ENCODE results near the gene MEIS2. TPM values are rescaled to one million over a fixed set of nuclear protein-coding genes. Genes with fewer than 3 reads are reported as not detected.
A peak's percentile ranks its signal among the peaks of the same experiment; 100 is the strongest.

The MEIS2 gene
- total RNA-seq, 4 donors from 2014 or later: 28.3 to 87.5 (median 42.2) TPM

DNA sequence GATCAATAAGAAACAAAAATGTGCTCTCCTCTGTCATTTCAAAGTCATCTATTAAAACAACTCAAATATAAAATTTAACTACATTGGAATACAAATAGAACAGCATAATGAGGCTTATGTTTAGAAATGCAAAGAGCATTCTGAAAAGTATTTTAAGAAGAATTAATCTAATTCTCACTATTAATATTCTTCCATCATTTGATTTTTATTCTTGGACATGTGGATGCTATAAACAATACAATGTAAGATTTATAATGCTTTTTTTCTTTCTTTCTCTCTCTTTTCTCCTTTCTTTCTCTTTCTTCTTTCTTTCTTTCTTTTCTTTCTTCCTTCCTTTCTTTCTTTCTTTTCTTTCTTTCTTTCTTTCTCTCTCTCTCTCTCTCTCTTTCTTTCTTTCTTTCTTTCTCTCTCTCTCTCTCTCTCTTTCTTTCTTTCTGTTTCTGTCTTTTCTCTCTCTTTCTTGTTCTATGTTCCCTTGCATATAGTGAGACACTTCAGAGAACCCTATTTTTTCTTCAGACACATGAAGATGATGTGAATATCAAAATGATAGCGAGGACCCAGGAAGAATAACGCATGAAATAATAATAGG is 32.6 kb upstream of the MEIS2 start:
- no peak for ATAC-seq (ENCODE audit: low FRiP score)
- TF ChIP-seq, protein P1, sequence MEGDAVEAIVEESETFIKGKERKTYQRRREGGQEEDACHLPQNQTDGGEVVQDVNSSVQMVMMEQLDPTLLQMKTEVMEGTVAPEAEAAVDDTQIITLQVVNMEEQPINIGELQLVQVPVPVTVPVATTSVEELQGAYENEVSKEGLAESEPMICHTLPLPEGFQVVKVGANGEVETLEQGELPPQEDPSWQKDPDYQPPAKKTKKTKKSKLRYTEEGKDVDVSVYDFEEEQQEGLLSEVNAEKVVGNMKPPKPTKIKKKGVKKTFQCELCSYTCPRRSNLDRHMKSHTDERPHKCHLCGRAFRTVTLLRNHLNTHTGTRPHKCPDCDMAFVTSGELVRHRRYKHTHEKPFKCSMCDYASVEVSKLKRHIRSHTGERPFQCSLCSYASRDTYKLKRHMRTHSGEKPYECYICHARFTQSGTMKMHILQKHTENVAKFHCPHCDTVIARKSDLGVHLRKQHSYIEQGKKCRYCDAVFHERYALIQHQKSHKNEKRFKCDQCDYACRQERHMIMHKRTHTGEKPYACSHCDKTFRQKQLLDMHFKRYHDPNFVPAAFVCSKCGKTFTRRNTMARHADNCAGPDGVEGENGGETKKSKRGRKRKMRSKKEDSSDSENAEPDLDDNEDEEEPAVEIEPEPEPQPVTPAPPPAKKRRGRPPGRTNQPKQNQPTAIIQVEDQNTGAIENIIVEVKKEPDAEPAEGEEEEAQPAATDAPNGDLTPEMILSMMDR (IDR thresholded peaks at IDR 0.05): no peak
- DNase-seq (ENCODE audit: low spot score): no peak

DNA sequence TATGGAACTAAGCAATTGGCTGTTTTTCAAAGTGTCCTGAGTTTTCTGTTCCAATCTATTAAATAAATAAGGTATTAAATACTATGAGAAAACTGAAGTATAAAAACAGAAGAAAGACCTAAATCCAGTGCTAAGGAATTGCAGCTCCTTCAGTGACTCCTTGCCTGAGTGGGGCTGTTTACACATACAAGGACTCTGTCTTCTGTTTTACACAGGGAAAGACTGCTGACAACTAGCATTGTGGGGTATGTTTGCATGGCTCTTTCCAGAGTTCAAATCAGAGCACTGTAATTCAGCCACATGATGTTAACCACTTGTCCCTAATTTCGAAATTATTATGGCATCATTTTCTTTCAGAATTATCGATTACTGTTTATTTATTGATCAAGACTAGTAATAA is 31.3 kb upstream of the MEIS2 start:
- ATAC-seq (ENCODE audit: low FRiP score): no peak

DNA sequence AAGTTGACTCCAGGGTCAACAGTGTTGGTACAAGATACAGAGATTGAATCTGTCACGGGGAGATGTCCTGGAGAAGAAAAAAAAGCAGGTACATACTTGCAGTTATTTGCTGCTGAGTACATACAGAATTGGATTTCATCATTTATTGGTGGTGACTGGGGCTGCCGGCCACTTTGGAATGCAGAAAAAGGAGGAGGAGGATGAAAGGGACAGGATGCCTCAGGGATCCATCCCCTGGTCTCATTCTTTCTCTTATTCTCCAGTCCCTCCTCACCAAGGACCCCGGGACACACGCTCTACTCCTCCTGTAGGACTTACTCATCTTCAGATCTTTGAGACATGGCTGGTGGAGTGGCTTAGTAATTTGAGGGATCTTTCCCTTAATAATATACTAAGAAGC is 30.0 kb upstream of the MEIS2 start:
- DNase-seq (ENCODE audit: low spot score) (no peak), ATAC-seq (ENCODE audit: low FRiP score) (no peak)
- TF ChIP-seq, protein P1 (IDR thresholded peaks at IDR 0.05): no peak

More for the DNA sequence above, 31.3 kb upstream of the MEIS2 start:
- TF ChIP-seq, protein P1 (IDR thresholded peaks at IDR 0.05): no peak
- DNase-seq (ENCODE audit: low spot score): no peak

DNA sequence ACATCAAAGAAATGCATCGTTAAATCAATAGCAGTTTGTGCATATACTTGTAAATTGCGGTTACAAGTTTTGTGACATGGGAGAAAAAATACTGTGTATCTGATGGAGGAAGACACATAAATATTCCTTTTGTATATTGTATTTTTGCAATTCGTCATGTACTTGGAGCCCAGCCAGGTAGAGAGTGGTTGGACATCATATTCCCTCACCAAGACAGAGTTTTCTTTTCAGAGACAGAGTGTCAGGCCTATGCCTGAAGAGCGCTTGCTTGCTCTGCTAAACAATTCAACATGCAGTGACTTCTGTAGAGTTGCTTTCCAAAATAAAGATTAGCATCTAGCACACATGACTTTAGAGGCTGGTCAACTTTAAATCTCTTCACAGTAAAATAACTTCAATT is 24.8 kb upstream of the MEIS2 start:
- DNase-seq (ENCODE audit: low spot score) (no peak), ATAC-seq (ENCODE audit: low FRiP score) (no peak)
- TF ChIP-seq, protein P1 (IDR thresholded peaks at IDR 0.05): no peak

DNA sequence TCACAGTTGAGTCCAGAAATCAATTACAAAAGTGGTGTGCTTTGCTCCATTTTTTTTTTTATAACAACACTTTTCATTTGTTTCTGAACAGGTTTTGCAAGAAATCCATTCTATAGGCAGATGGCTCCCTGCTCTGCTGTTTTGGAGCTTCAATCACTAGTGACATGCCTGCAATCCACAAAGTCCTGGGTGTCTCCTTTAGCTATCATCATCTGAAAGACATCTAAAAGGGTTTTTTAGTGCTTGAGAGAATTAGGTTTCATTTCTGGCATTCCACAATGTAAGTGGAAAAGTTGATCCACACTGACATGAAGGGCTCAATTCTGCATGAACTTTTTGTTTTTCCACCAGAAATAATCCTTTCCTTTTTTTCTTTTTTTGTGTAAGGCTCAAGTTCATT is 24.0 kb upstream of the MEIS2 start:
- TF ChIP-seq, protein P1 (IDR thresholded peaks at IDR 0.05): no peak
- DNase-seq (ENCODE audit: low spot score) (no peak), ATAC-seq (ENCODE audit: low FRiP score) (no peak)

DNA sequence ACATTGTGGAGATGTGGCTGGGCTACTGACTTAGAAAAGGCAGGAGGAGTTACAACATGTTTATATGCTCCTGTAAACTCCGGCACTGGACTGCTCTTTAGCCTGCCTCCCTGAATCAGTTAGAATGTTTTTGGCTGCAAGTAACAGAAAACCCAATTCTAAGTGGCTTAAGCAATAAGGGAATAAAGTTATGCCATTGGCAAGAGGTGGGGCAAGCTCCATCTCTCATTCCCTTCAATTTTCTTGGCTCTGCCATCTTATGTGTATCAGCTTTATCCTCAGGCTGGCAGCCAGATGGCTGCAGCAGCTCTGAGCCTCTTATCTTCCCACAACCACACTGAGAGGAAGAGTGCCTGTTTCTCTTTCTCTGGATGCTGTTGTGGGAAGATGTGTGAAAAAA is 22.4 kb upstream of the MEIS2 start:
- TF ChIP-seq, protein P1 (IDR thresholded peaks at IDR 0.05): no peak
- ATAC-seq (ENCODE audit: low FRiP score) (peak; percentile 83), DNase-seq (ENCODE audit: low spot score) (no peak)

DNA sequence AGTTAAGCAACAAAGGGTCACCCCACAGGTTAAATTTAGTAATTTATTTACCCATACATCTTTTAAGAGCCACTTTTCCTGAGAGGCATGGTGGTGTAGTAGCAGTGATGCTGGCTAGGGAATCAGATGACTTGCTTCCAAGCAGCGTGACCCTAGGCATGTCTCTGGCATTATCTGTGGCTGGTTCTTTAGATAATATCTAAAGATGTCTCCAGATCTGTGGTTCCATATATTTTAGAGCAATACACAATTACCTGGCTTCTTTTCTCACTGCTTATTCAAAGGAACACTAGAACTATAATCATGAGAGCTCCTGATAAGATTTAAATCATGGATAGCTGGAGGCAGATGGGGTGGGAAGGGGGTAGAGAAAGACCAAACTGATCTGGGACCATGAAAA is 21.1 kb upstream of the MEIS2 start:
- ATAC-seq (ENCODE audit: low FRiP score): no peak
- TF ChIP-seq, protein P1 (IDR thresholded peaks at IDR 0.05): no peak

More for the DNA sequence above, 21.1 kb upstream of the MEIS2 start:
- DNase-seq (ENCODE audit: low spot score): no peak
